Skin epidermis (tissue), 12 donors: ENCODE data around the gene SPC24.
"Not testable (repeated sequence)": the region's sequence is repeated elsewhere in the genome, so short reads cannot be mapped to it uniquely, and the experiment has no call there.

Source experiments
- H3K27ac ChIP-seq, 21 experiments: fragments of 200-600 bp; sonication (generic) in 11 of 21; one replicate each; pipeline ENCODE4 v1.5.0; 2020; ENCODE audit warnings: mild to moderate bottlenecking in 3 of 21, inconsistent platforms in 2 of 21, moderate library complexity in 2 of 21
- H3K4me3 ChIP-seq, 7 experiments: fragments of 200-600 bp; sonication (generic) in 2 of 7; one replicate each; pipeline ENCODE4 v1.5.0; 2020; ENCODE audit warnings: inconsistent platforms in 2 of 7, mild to moderate bottlenecking in 2 of 7, moderate library complexity in 1 of 7

SPC24 gene

DNA sequence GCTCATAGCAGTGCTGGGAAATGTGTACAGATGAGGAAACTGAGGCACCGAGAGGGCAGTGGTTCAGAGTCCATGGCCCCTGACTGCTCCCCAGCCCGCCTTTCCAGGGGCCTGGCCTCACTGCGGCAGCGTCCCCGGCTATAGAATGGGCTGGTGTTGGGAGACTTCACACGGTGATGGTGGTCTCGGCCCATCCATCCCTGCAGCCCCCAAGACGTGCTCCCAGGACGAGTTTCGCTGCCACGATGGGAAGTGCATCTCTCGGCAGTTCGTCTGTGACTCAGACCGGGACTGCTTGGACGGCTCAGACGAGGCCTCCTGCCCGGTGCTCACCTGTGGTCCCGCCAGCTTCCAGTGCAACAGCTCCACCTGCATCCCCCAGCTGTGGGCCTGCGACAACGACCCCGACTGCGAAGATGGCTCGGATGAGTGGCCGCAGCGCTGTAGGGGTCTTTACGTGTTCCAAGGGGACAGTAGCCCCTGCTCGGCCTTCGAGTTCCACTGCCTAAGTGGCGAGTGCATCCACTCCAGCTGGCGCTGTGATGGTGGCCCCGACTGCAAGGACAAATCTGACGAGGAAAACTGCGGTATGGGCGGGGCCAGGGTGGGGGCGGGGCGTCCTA, 50.5 kb downstream of the SPC24 start:
- H3K4me3 ChIP-seq, result no peak overlapping the region

DNA sequence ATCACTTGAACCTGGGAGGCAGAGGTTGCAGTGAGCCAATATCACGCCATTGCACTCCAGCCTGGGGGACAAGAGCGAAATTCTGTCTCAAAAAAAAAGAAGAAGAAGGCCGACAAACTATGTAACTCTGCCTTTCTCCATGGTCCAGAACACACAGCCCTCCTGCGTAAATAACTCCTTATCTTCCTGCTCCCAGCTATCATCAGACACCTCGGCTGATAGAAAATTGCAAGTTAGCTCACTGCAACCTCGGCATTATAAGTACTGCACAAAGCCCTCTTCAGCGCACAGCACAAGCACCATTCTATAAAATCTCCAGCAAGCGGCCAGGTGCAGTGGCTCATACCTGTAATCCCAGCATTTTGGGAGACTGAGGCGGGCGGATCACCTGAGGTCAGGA, 51.9 kb downstream of the SPC24 start:
- not testable (repeated sequence) for H3K27ac ChIP-seq, H3K4me3 ChIP-seq

More for the DNA sequence above, 50.5 kb downstream of the SPC24 start:
- no peak overlapping the region for H3K27ac ChIP-seq

DNA sequence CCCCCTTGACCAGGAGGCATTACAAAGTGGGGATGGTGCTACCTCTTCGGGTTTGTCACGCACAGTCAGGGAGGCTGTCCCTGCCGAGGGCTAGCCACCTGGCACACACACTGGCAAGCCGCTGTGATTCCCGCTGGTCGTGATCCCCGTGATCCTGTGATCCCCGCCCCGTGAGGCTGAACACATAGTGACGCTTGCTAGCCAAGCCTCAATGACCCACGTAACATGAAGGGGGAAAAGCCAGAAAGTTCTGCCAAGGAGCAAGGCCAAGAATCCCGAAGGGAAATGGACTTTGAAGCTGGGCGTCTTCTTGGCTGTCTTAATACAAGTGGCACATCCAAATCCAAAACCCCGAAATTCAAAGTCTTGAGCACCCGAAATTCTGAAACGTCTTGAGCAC, 52.6 kb downstream of the SPC24 start:
- Histone ChIP-seq H3K4me3 (no peak overlapping the region), H3K27ac (no peak overlapping the region)

DNA sequence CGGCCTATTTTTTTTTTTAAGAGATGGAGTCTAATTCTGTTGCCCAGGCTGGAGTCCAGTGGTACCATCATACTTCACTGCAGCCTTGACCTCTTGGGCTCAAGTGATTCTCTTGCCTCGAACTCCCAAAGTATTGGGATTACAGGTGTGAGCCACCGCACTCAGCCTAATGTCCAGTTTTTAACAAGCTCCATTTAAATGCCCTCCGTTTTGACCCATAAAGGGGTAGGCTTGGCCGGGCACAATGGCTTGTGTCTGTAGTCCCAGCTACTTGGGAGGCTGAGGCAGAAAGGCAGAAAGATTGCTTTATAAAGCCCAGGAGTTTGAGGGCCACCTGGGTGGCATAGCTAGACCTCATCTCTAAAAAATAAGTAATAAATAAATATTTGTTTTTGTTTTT, 54.5 kb downstream of the SPC24 start:
- H3K27ac ChIP-seq, result no peak overlapping the region
- no peak overlapping the region for H3K4me3 ChIP-seq

DNA sequence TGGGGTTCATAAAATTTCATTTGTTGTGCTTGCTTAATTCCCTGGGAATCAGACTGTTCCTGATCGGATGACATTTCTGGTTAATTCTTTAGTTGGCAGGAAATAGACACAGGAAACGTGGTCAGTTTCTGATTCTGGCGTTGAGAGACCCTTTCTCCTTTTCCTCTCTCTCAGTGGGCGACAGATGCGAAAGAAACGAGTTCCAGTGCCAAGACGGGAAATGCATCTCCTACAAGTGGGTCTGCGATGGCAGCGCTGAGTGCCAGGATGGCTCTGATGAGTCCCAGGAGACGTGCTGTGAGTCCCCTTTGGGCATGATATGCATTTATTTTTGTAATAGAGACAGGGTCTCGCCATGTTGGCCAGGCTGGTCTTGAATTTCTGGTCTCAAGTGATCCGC, 55.5 kb downstream of the SPC24 start:
- Histone ChIP-seq H3K4me3 (no peak overlapping the region), H3K27ac (no peak overlapping the region)

DNA sequence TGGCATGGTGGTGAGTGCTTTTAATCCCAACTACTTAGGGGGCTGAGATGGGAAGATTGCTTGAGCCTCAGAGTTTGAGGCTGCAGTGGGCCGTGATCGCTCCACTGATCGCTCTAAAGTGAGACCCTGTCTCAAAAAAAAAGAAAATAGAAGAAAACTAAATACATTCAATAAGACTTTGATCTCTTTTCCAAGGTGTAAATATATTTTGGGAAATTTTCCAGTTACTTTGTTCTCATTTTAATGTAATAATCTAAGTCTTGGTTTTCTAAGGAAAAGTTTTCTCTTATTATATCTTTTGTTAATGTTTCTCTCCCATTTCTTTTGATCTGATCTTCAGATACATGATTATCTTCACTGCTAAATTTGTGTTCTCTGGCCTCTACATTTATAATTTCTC, 56.7 kb downstream of the SPC24 start:
- no peak overlapping the region for H3K27ac ChIP-seq
- H3K4me3 ChIP-seq, result no peak overlapping the region

DNA sequence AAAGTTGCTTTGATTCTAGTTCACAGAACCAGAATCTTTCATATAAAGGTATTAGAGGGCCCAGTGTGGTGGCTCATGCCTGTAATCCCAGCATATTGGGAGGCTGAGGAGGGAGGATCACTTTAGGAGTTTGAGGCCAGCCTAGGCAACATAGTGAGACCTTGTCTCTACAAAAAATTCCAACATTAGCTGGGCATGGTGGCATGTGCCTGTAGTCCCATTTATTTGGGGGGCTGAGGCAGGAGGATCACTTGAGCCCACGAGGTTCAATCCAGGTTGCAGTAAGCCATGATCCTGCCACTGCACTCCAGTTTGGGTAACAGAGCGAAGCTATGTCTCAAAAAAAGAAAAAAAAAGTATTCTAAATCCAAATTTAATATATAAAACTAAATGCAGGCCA, 57.3 kb downstream of the SPC24 start:
- H3K4me3 ChIP-seq, result no peak overlapping the region
- H3K27ac ChIP-seq, result peak overlapping the region in 1 of 21 experiments; percentile 89

DNA sequence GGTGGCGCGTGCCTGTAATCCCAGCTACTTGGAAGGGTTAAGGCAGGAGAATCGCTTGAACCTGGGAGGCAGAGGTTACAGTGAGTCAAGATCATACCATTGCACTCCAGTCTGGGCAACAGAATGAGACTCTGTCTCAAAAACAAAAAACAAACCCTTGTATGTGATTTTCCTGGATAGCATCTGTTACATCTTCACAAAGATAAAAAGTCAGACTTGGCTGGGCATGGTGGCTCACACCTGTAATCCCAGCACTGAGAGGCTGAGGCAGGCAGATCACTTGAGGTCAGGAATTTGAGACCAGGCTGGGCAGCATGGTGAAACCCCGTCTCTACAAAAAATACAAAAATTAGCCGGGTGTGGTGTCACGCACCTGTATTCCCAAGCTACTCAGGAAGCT, 58.2 kb downstream of the SPC24 start:
- peak overlapping the region in 4 of 21 experiments; percentile 14 to 89 (median 54) for H3K27ac ChIP-seq

DNA sequence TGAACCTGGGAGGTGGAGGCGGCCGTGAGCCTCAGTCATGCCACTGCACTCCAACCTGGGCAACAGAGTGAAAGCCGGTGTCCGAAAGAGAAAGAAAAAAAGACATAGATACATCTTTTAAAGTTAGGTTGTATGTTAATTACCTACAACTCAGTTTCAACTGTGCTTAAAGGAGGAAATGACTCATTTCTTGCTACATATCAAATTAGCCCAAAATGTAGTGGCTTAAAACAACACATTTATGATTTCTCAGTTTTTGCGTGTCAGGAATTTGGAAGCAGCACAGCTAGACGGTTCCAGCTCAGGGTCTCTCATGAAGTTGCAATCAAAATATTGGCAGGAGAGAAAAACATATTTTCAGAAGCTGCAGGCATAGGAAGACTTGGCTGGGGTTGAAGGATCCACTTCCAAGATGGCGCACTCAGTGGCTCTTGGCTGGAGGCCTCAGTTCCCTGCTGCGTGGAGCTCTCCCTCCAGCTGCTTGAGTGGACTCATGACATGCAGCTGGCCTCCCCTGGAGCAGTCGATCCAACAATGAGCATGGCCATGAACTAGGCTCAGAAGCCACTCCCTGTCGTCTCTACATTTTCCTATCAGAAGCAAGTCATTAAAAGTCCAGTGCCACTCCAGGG, 59.3 kb downstream of the SPC24 start:
- Histone ChIP-seq H3K27ac (peak overlapping the region; percentile 35 to 99 (median 78)), H3K4me3 (no peak overlapping the region)

More for the DNA sequence above, 58.2 kb downstream of the SPC24 start:
- not testable (repeated sequence) for H3K4me3 ChIP-seq
